HFFc6 (cell line): Measurements from ENCODE around the gene UQCR10. TPM values are rescaled to one million over a fixed set of nuclear protein-coding genes. Genes with fewer than 3 reads are reported as not detected.

Experiments used
- DNase-seq: peaks from one replicate; pipeline ENCODE4 v3.0.0-alpha.2; 2018
- H3K27ac Mint-ChIP-seq: 2 replicates; pipeline ENCODE4 v1.8.0; 2020; ENCODE audit warnings: mild to moderate bottlenecking, mixed read lengths
- H3K27me3 Mint-ChIP-seq: 2 replicates; pipeline ENCODE4 v1.8.0; 2021; ENCODE audit warnings: mild to moderate bottlenecking, moderate library complexity, mixed read lengths; ENCODE audit not compliant: insufficient read depth
- H3K36me3 Mint-ChIP-seq: 2 replicates; pipeline ENCODE4 v1.8.0; 2021; ENCODE audit warnings: low read depth, mixed read lengths
- H3K4me1 Mint-ChIP-seq: 2 replicates; pipeline ENCODE4 v1.8.0; 2020; ENCODE audit warnings: low read depth, mixed read lengths
- H3K4me3 Mint-ChIP-seq: 2 replicates; pipeline ENCODE4 v1.8.0; 2020; ENCODE audit warnings: mild to moderate bottlenecking, moderate library complexity, mixed read lengths
- H3K9me3 Mint-ChIP-seq: 2 replicates; pipeline ENCODE4 v1.8.0; 2020; ENCODE audit warnings: mild to moderate bottlenecking, mixed read lengths
- CTCF ChIP-seq: fragments of 200-600 bp; sonication (generic); IDR thresholded peaks from 2 replicates; pipeline ENCODE4 v1.5.0; 2021; ENCODE audit warnings: antibody characterized with exemption, mild to moderate bottlenecking
- total RNA-seq, 6 experiments: library from RNA; stranded (reverse); fragmentation: NEBNext Ultra II Directional; extraction: Animal tissue kit (Norgen Biotek cat#: 25700); gene quantifications; 2 replicates in 1 of 6; 3 replicates in 5 of 6; pipeline ENCODE4 v1.2.3, GENCODE V29; 2021

Gene UQCR10
- total RNA-seq, 6 experiments from 2014 or later, result 137 to 153 (median 150) TPM

GRCh38 chr22:29744902-29745301 lies 22.3 kb upstream of the UQCR10 start:
- peak overlapping the region; percentile 36; the same call in 1 of the 2 replicates for H3K27ac Mint-ChIP-seq
- H3K9me3 Mint-ChIP-seq, result no peaks in the 10 kb centered on the region
- peak; percentile 59 for DNase-seq
- H3K36me3 Mint-ChIP-seq, result peaks cover 15% of the 10 kb centered on the region
- H3K4me1 Mint-ChIP-seq, result peaks cover 14% of the 10 kb centered on the region
- no peak for TF ChIP-seq CTCF
- no peak overlapping the region for H3K4me3 Mint-ChIP-seq
- no peaks in the 10 kb centered on the region; the same call in none of the 2 replicates for H3K27me3 Mint-ChIP-seq

- no peak for TF ChIP-seq CTCF
- no peaks in the 10 kb centered on the region for H3K9me3 Mint-ChIP-seq
- peaks cover 11% of the 10 kb centered on the region for H3K36me3 Mint-ChIP-seq
- no peak overlapping the region for H3K4me3 Mint-ChIP-seq
- no peak for DNase-seq
- H3K27me3 Mint-ChIP-seq, result no peaks in the 10 kb centered on the region; the same call in none of the 2 replicates
- H3K4me1 Mint-ChIP-seq, result peaks cover 14% of the 10 kb centered on the region
- no peak overlapping the region for H3K27ac Mint-ChIP-seq
Measured at GRCh38 chr22:29747832-29748231, 19.3 kb upstream of the UQCR10 start.

- Mint-ChIP-seq H3K4me3 (no peak overlapping the region), H3K27ac (no peak overlapping the region), H3K27me3 (no peaks in the 10 kb centered on the region; the same call in none of the 2 replicates), H3K4me1 (peaks cover 14% of the 10 kb centered on the region), H3K9me3 (no peaks in the 10 kb centered on the region), H3K36me3 (peaks cover 11% of the 10 kb centered on the region)
- DNase-seq, result peak; percentile 6
- no peak for TF ChIP-seq CTCF
Measured at GRCh38 chr22:29748248-29748893, 18.8 kb upstream of the UQCR10 start.

GRCh38 chr22:29750029-29750428 lies 17.1 kb upstream of the UQCR10 start:
- TF ChIP-seq CTCF, result no peak
- Mint-ChIP-seq H3K27ac (no peak overlapping the region), H3K4me3 (no peak overlapping the region), H3K4me1 (peaks cover 9% of the 10 kb centered on the region), H3K9me3 (no peaks in the 10 kb centered on the region), H3K36me3 (peaks cover 11% of the 10 kb centered on the region), H3K27me3 (peaks cover 2% of the 10 kb centered on the region)
- no peak for DNase-seq

- no peak for DNase-seq
- no peak overlapping the region for H3K4me3 Mint-ChIP-seq
- H3K4me1 Mint-ChIP-seq, result peaks cover 6% of the 10 kb centered on the region; the same call in 1 of the 2 replicates
- no peak overlapping the region for H3K27ac Mint-ChIP-seq
- peaks cover 8% of the 10 kb centered on the region for H3K36me3 Mint-ChIP-seq
- peaks cover 2% of the 10 kb centered on the region for H3K27me3 Mint-ChIP-seq
- TF ChIP-seq CTCF, result no peak
- H3K9me3 Mint-ChIP-seq, result no peaks in the 10 kb centered on the region
Measured at GRCh38 chr22:29750559-29751538, 16.3 kb upstream of the UQCR10 start.
